ENCODE data around the gene SH3D21.

SH3D21 gene

GRCh38 chr1:36354486-36354885 is 48.3 kb downstream of the SH3D21 start:
- in situ Hi-C loops (cut with MboI; ENCODE audit: low sequenced_read_pairs), result no loop called here

GRCh38 chr1:36355811-36356210 is 49.6 kb downstream of the SH3D21 start:
- in situ Hi-C loops (cut with MboI; ENCODE audit: low sequenced_read_pairs), result no loop called here

GRCh38 chr1:36358514-36359084 is 52.4 kb downstream of the SH3D21 start:
- in situ Hi-C loops (cut with MboI; ENCODE audit: low sequenced_read_pairs), result no loop called here

- in situ Hi-C loops (cut with MboI; ENCODE audit: low sequenced_read_pairs), result no loop called here
These were observed 53.2 kb downstream of the SH3D21 start for GRCh38 chr1:36359383-36359782.

- in situ Hi-C loops (cut with MboI; ENCODE audit: low sequenced_read_pairs), result no loop called here
These were observed 53.9 kb downstream of the SH3D21 start for GRCh38 chr1:36359911-36360550.

GRCh38 chr1:36365381-36365780 is 59.2 kb downstream of the SH3D21 start:
- in situ Hi-C loops (cut with MboI; ENCODE audit: low sequenced_read_pairs), result no loop called here

- in situ Hi-C loops (cut with MboI; ENCODE audit: low sequenced_read_pairs), result no loop called here
These were observed 60.0 kb downstream of the SH3D21 start for GRCh38 chr1:36366091-36366661.

GRCh38 chr1:36367066-36367465 is 60.9 kb downstream of the SH3D21 start:
- in situ Hi-C loops (cut with MboI; ENCODE audit: low sequenced_read_pairs), result no loop called here

GRCh38 chr1:36367798-36368197 is 61.6 kb downstream of the SH3D21 start:
- in situ Hi-C loops (cut with MboI; ENCODE audit: low sequenced_read_pairs), result no loop called here

- in situ Hi-C loops (cut with MboI; ENCODE audit: low sequenced_read_pairs), result no loop called here
These were observed 63.1 kb downstream of the SH3D21 start for GRCh38 chr1:36369061-36369861.
